SK-N-SH (cell line): ENCODE data around the gene FBXO33. TPM values are rescaled to one million over a fixed set of nuclear protein-coding genes. Genes with fewer than 3 reads are reported as not detected.

Experiments used
- CTCF ChIA-PET: fragments of 300-600, 350-600 bp; formaldehyde crosslinking; extraction: SDS; loops from one replicate; lab custom pipeline; 2021; lab: Yijun Ruan, JAX
- POLR2A ChIA-PET: fragments of 350-600 bp; sonication (Branson Sonifier 250); formaldehyde crosslinking; extraction: SDS; loops from one replicate; lab custom pipeline; 2020; ENCODE audit warnings: antibody characterized with exemption, inconsistent platforms; lab: Yijun Ruan, JAX
- DNase-seq: peaks from one replicate; pipeline ENCODE4 v3.0.0; 2012
- H2AFZ ChIP-seq: fragments of 200-600 bp; sonication (generic); 2 replicates; pipeline ENCODE4 v1.8.1; 2016; ENCODE audit warnings: antibody characterized with exemption, mild to moderate bottlenecking, low read depth
- H3F3A ChIP-seq: fragments of 200-600 bp; sonication (generic); replicated peaks from 2 replicates; pipeline ENCODE3; 2016; ENCODE audit warnings: antibody characterized with exemption, mild to moderate bottlenecking; ENCODE audit not compliant: insufficient read depth
- H3K27ac ChIP-seq, 2 experiments: fragments of 200-500 bp in 1 of 2; fragments of 200-600 bp in 1 of 2; sonication (Bioruptor generic) in 1 of 2; sonication (generic), shearing (Covaris generic) in 1 of 2; 2 replicates each; pipeline versions ENCODE4 v1.5.1 to v1.6.1; 2014 to 2016; ENCODE audit warnings: low read depth in 2 of 2, inconsistent platforms in 1 of 2, low read length in 1 of 2, mild to moderate bottlenecking in 1 of 2, mixed read lengths in 1 of 2
- H3K27me3 ChIP-seq: fragments of 200-600 bp; sonication (generic), shearing (Covaris generic); 2 replicates; pipeline ENCODE4 v1.6.1; 2016; ENCODE audit warnings: mixed run types; ENCODE audit not compliant: insufficient read depth
- H3K36me3 ChIP-seq, 2 experiments: fragments of 200-500 bp in 1 of 2; fragments of 200-600 bp in 1 of 2; sonication (Bioruptor generic) in 1 of 2; sonication (generic) in 1 of 2; replicated peaks in 1 of 2; 2 replicates each; pipeline versions ENCODE3 to v1.5.1; 2014 to 2016; ENCODE audit warnings: low read length in 1 of 2, mild to moderate bottlenecking in 1 of 2; ENCODE audit not compliant: insufficient read depth in 2 of 2, control insufficient read depth in 1 of 2
- H3K4me1 ChIP-seq, 2 experiments: fragments of 200-500 bp in 1 of 2; fragments of 200-600 bp in 1 of 2; sonication (Bioruptor generic) in 1 of 2; sonication (generic), shearing (Covaris generic) in 1 of 2; 2 replicates each; pipeline versions ENCODE4 v1.5.1 to v1.6.1; 2014 to 2016; ENCODE audit warnings: low read depth in 1 of 2, low read length in 1 of 2, mixed run types in 1 of 2; ENCODE audit not compliant: insufficient read depth in 2 of 2, control insufficient read depth in 1 of 2
- H3K4me2 ChIP-seq: fragments of 200-600 bp; sonication (generic), shearing (Covaris generic); 2 replicates; pipeline ENCODE4 v1.6.1; 2017; ENCODE audit warnings: mixed run types
- H3K4me3 ChIP-seq, 2 experiments: fragments of 200-500 bp in 1 of 2; fragments of 200-600 bp in 1 of 2; sonication (Bioruptor generic) in 1 of 2; sonication (generic), shearing (Covaris generic) in 1 of 2; 2 replicates each; pipeline versions ENCODE4 v1.5.1 to v1.8.1; 2014 to 2016; ENCODE audit warnings: low read depth in 2 of 2, inconsistent platforms in 1 of 2, low read length in 1 of 2, mild to moderate bottlenecking in 1 of 2, mixed read lengths in 1 of 2, moderate library complexity in 1 of 2
- H3K79me2 ChIP-seq: fragments of 200-600 bp; sonication (generic); 2 replicates; pipeline ENCODE4 v1.8.1; 2017; ENCODE audit warnings: mild to moderate bottlenecking; ENCODE audit not compliant: insufficient read depth
- H3K9ac ChIP-seq: fragments of 200-600 bp; sonication (generic); 2 replicates; pipeline ENCODE4 v1.6.1; 2017; ENCODE audit warnings: mixed run types
- H3K9me2 ChIP-seq: fragments of 200-600 bp; sonication (generic); 2 replicates; pipeline ENCODE4 v1.6.1; 2017; ENCODE audit warnings: mixed run types
- H3K9me3 ChIP-seq: fragments of 200-600 bp; sonication (generic); 2 replicates; pipeline ENCODE4 v1.6.1; 2017; ENCODE audit warnings: mixed run types, mild to moderate bottlenecking, moderate library complexity
- H4K20me1 ChIP-seq: fragments of 200-600 bp; sonication (generic); 2 replicates; pipeline ENCODE4 v1.6.1; 2017; ENCODE audit warnings: mild to moderate bottlenecking, mixed run types; ENCODE audit not compliant: insufficient read depth
- EZH2phosphoT487 ChIP-seq: fragments of 200-600 bp; sonication (generic); IDR thresholded peaks from 2 replicates; pipeline ENCODE4 v1.6.1; 2017; ENCODE audit warnings: low read depth, mixed run types, mild to moderate bottlenecking, antibody characterized with exemption, moderate library complexity, borderline replicate concordance
- FOSL2 ChIP-seq: IDR thresholded peaks from 2 replicates; pipeline ENCODE4 v1.4.0; 2012; ENCODE audit warnings: low read depth, mild to moderate bottlenecking, moderate library complexity, borderline replicate concordance
- GABPA ChIP-seq: IDR thresholded peaks from 2 replicates; pipeline ENCODE4 v1.4.0; 2012; ENCODE audit warnings: low read depth, mild to moderate bottlenecking
- IRF3 ChIP-seq: fragments of 150-350 bp; IDR thresholded peaks from 2 replicates; pipeline ENCODE4 v1.6.1; 2016; ENCODE audit warnings: mild to moderate bottlenecking, low read depth, low read length
- MAX ChIP-seq: IDR thresholded peaks from 2 replicates; pipeline ENCODE4 v1.4.0; 2012; ENCODE audit warnings: low read depth
- NFIC ChIP-seq: IDR thresholded peaks from 2 replicates; pipeline ENCODE4 v1.4.0; 2012; ENCODE audit warnings: borderline replicate concordance
- NRF1 ChIP-seq: IDR thresholded peaks from 2 replicates; pipeline ENCODE4 v1.6.1; 2012; ENCODE audit warnings: low read depth, mild to moderate bottlenecking, low read length
- RCOR1 ChIP-seq: fragments of 150-350 bp; IDR thresholded peaks from 2 replicates; pipeline ENCODE4 v1.6.1; 2017; ENCODE audit warnings: antibody characterized with exemption, low read length
- RXRA ChIP-seq: IDR thresholded peaks from 2 replicates; pipeline ENCODE4 v1.4.0; 2012; ENCODE audit warnings: low read depth, mild to moderate bottlenecking, borderline replicate concordance
- SMC3 ChIP-seq: IDR thresholded peaks from 2 replicates; pipeline ENCODE4 v1.6.1; 2012; ENCODE audit warnings: low read depth, low read length, improper control_type of control experiment
- YY1 ChIP-seq: IDR thresholded peaks from 2 replicates; pipeline ENCODE4 v1.4.0; 2012; ENCODE audit warnings: low read depth, mild to moderate bottlenecking
- WGBS: methylation state at CpG from one replicate; pipeline ENCODE4 v1.1.6; 2017; ENCODE audit warnings: low lambda C conversion rate; 5-methylcytosine and 5-hydroxymethylcytosine counted together
- polyA plus RNA-seq, 3 experiments: library from polyadenylated mRNA; depleted of rRNA; stranded (reverse); fragments of >200 nt; gene quantifications; 2 replicates each; pipeline ENCODE4 v1.2.3, GENCODE V29; 2012
- TF ChIP-seq, protein P1 (sequence below): fragments of 200-600 bp; sonication (generic); IDR thresholded peaks from 2 replicates; pipeline ENCODE4 v1.6.1; 2017; ENCODE audit warnings: antibody characterized with exemption, mild to moderate bottlenecking, moderate library complexity
- TF ChIP-seq, protein P2 (sequence below): IDR thresholded peaks from 2 replicates; pipeline ENCODE4 v1.4.0; 2012; ENCODE audit warnings: low read depth, borderline replicate concordance

Gene FBXO33
- polyA plus RNA-seq, 1 of the 3 experiments (the other 2 are of a cell fraction): 4.2 TPM

DNA sequence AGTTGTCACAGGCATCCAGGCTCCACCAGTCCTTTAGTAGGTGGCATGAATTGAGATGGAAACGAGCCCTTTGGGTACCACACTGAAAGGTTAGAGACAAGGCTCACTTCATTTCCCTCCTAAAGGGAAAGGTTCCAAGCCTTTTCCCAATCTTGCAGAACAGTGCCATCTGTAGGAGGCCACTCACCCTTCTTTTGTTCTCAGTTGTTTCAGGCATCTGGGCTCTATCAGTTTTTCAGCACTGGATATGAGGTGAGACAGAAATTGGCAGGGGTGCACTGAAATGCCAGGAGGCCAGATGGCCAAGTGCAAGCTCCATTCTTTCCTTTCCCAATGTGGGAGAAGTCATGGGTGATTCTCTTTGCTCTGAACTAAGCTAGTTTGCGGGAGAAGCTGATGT is 15.2 kb downstream of the FBXO33 start:
- Histone ChIP-seq H3K27me3 (no peaks in the 10 kb centered on the region), H3K4me1 (no peaks in the 10 kb centered on the region), H3K9ac (no peak overlapping the region), H2AFZ (no peak overlapping the region), H3K36me3 (no peaks in the 10 kb centered on the region), H3F3A (no peaks in the 10 kb centered on the region), H3K79me2 (0 out of 2 replicates have a peak, but pooled peaks cover 2% of the 10 kb centered on the region), H3K9me2 (no peaks in the 10 kb centered on the region), H3K4me3 (no peak overlapping the region), H4K20me1 (no peaks in the 10 kb centered on the region), H3K9me3 (peaks cover 3% of the 10 kb centered on the region; the same call in 1 of the 2 replicates), H3K4me2 (no peak overlapping the region), H3K27ac (no peak overlapping the region)
- ChIA-PET POLR2A (no interaction called here), CTCF (no interaction called here)
- no peak for DNase-seq
- 92% methylated on average over 2 of the region's 2 CpGs for WGBS
- TF ChIP-seq NFIC (no peak), RXRA (no peak), FOSL2 (no peak)

DNA sequence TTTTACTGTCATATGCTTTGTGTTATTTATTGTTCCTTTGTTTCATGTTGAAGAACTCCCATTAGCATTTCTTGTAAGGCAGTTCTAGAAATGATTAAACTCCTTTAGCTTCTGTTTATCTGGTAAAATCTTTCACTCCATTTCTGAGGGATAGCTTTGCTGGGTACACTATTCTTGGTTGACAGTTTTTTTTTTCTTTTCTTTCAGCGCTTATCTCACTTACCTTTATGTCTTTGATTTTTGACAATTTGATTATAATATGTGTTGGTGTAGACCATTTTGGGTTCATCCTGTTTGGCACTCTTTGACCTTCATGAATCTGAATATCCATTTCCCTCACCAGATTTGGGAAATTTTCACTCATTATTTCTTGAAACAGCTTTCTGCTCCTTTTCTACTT is 16.2 kb downstream of the FBXO33 start:
- no peaks in the 10 kb centered on the region for H3K79me2 ChIP-seq

DNA sequence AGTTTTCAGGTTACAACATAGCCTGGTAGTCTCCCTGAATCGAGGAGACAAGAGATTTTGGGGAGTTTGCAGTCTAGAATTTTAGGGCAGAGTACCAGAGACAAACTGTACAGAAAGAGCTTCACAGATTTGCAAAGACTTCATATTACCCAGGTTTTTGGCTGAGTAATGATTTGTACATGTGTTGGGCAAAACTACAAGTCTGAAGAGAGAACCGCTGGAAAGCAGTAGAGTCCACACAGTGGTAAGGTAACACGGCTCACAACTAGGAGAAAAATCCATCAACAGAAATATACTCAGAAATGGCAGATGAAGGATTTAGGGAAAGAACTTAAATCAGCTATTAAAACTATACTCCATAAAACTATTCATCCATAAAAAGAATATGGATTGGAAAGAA is 25.7 kb downstream of the FBXO33 start:
- H3K36me3 ChIP-seq: no peaks in the 10 kb centered on the region
- ChIA-PET CTCF (no interaction called here), POLR2A (no interaction called here)
- TF ChIP-seq MAX (no peak), GABPA (no peak), RCOR1 (no peak), SMC3 (no peak), EZH2phosphoT487 (no peak), IRF3 (no peak), NRF1 (no peak), FOSL2 (no peak), YY1 (no peak), NFIC (no peak), RXRA (no peak)
- TF ChIP-seq, protein P1, sequence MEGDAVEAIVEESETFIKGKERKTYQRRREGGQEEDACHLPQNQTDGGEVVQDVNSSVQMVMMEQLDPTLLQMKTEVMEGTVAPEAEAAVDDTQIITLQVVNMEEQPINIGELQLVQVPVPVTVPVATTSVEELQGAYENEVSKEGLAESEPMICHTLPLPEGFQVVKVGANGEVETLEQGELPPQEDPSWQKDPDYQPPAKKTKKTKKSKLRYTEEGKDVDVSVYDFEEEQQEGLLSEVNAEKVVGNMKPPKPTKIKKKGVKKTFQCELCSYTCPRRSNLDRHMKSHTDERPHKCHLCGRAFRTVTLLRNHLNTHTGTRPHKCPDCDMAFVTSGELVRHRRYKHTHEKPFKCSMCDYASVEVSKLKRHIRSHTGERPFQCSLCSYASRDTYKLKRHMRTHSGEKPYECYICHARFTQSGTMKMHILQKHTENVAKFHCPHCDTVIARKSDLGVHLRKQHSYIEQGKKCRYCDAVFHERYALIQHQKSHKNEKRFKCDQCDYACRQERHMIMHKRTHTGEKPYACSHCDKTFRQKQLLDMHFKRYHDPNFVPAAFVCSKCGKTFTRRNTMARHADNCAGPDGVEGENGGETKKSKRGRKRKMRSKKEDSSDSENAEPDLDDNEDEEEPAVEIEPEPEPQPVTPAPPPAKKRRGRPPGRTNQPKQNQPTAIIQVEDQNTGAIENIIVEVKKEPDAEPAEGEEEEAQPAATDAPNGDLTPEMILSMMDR: no peak
- TF ChIP-seq, protein P2, sequence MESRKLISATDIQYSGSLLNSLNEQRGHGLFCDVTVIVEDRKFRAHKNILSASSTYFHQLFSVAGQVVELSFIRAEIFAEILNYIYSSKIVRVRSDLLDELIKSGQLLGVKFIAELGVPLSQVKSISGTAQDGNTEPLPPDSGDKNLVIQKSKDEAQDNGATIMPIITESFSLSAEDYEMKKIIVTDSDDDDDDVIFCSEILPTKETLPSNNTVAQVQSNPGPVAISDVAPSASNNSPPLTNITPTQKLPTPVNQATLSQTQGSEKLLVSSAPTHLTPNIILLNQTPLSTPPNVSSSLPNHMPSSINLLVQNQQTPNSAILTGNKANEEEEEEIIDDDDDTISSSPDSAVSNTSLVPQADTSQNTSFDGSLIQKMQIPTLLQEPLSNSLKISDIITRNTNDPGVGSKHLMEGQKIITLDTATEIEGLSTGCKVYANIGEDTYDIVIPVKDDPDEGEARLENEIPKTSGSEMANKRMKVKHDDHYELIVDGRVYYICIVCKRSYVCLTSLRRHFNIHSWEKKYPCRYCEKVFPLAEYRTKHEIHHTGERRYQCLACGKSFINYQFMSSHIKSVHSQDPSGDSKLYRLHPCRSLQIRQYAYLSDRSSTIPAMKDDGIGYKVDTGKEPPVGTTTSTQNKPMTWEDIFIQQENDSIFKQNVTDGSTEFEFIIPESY: no peak
- H3F3A ChIP-seq: no peaks in the 10 kb centered on the region
- no peaks in the 10 kb centered on the region for H3K79me2 ChIP-seq
- no peak for DNase-seq
- no peaks in the 10 kb centered on the region for H3K27me3 ChIP-seq
- H3K9me3 ChIP-seq: no peaks in the 10 kb centered on the region
- no peaks in the 10 kb centered on the region for H4K20me1 ChIP-seq
- 64% methylated on average over 3 of the region's 3 CpGs for WGBS
- H2AFZ ChIP-seq: no peak overlapping the region
- no peak overlapping the region for H3K4me3 ChIP-seq
- H3K27ac ChIP-seq: no peak overlapping the region
- H3K9ac ChIP-seq: no peak overlapping the region
- no peak overlapping the region for H3K4me2 ChIP-seq
- no peaks in the 10 kb centered on the region for H3K4me1 ChIP-seq
- H3K9me2 ChIP-seq: no peaks in the 10 kb centered on the region

More for the DNA sequence above, 16.2 kb downstream of the FBXO33 start:
- H3F3A ChIP-seq: no peaks in the 10 kb centered on the region
- no peak for TF ChIP-seq RXRA
- TF ChIP-seq, all 33 proteins: peak for 0
- POLR2A ChIA-PET: no interaction called here
- Histone ChIP-seq H3K4me1 (no peaks in the 10 kb centered on the region), H3K4me3 (no peak overlapping the region), H4K20me1 (no peaks in the 10 kb centered on the region), H3K9me2 (no peaks in the 10 kb centered on the region), H3K4me2 (no peak overlapping the region), H3K27ac (no peak overlapping the region), H2AFZ (no peak overlapping the region), H3K36me3 (no peaks in the 10 kb centered on the region), H3K27me3 (no peaks in the 10 kb centered on the region), H3K9me3 (peaks cover 3% of the 10 kb centered on the region; the same call in 1 of the 2 replicates), H3K9ac (no peak overlapping the region)
- WGBS: 100% methylated on average over 1 of the region's 1 CpG
- CTCF ChIA-PET: no interaction called here
- no peak for DNase-seq
